ENCODE data around the gene SRSF8. TPM values are rescaled to one million over a fixed set of nuclear protein-coding genes. Genes with fewer than 3 reads are reported as not detected.

The SRSF8 gene
- total RNA-seq, 1 experiment from 2014 or later = 40.6 TPM

GRCh38 chr11:95091663-95092180 is 25.0 kb downstream of the SRSF8 start:
- no peak for DNase-seq (ENCODE audit: low read depth, low spot score)
- H3K9me3 ChIP-seq (ENCODE audit: control insufficient read depth, insufficient read depth, low read depth, low read length) = no peaks in the 10 kb centered on the region
- CTCF ChIA-PET = no interaction called here
- POLR2A ChIA-PET = no interaction called here
- peaks cover 22% of the 10 kb centered on the region for H3K4me1 ChIP-seq (ENCODE audit: control insufficient read depth, insufficient read depth, low read length)
- TSS peak; percentile 66 for BruUV-seq (replicated peaks)
- ATAC-seq = no peak
- no peaks in the 10 kb centered on the region for H3K27me3 ChIP-seq (ENCODE audit: control insufficient read depth, insufficient read depth, low read length)
- intact Hi-C loops (cut with micrococcal nuclease; ENCODE audit: unreplicated experiment) = no loop called here
- H3K4me3 ChIP-seq (ENCODE audit: low read depth in 2 of 2, low read length in 2 of 2) = no peak overlapping the region
- TF ChIP-seq POLR2AphosphoS5 (IDR thresholded peaks at IDR 0.05; ENCODE audit: low read depth, low read length) (no peak), SIN3A (IDR thresholded peaks at IDR 0.05; ENCODE audit: borderline replicate concordance, insufficient read depth, low read depth, low read length) (no peak), TCF7L2 (IDR thresholded peaks at IDR 0.05; ENCODE audit: low read depth, low read length) (no peak)
- TF ChIP-seq, protein P1, sequence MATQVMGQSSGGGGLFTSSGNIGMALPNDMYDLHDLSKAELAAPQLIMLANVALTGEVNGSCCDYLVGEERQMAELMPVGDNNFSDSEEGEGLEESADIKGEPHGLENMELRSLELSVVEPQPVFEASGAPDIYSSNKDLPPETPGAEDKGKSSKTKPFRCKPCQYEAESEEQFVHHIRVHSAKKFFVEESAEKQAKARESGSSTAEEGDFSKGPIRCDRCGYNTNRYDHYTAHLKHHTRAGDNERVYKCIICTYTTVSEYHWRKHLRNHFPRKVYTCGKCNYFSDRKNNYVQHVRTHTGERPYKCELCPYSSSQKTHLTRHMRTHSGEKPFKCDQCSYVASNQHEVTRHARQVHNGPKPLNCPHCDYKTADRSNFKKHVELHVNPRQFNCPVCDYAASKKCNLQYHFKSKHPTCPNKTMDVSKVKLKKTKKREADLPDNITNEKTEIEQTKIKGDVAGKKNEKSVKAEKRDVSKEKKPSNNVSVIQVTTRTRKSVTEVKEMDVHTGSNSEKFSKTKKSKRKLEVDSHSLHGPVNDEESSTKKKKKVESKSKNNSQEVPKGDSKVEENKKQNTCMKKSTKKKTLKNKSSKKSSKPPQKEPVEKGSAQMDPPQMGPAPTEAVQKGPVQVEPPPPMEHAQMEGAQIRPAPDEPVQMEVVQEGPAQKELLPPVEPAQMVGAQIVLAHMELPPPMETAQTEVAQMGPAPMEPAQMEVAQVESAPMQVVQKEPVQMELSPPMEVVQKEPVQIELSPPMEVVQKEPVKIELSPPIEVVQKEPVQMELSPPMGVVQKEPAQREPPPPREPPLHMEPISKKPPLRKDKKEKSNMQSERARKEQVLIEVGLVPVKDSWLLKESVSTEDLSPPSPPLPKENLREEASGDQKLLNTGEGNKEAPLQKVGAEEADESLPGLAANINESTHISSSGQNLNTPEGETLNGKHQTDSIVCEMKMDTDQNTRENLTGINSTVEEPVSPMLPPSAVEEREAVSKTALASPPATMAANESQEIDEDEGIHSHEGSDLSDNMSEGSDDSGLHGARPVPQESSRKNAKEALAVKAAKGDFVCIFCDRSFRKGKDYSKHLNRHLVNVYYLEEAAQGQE (IDR thresholded peaks at IDR 0.05; ENCODE audit: insufficient read depth in 1 of 2, low read depth in 2 of 2, low read length in 1 of 2) = no peak
- H3K36me3 ChIP-seq (ENCODE audit: control insufficient read depth, insufficient read depth, low read length) = no peaks in the 10 kb centered on the region
- in situ Hi-C loops (cut with HindIII; ENCODE audit: low pct_unique_long_range_greater_than_20kb, low sequenced_read_pairs) = no loop called here
- no peak overlapping the region for H3K27ac ChIP-seq (ENCODE audit: low read length)

DNA sequence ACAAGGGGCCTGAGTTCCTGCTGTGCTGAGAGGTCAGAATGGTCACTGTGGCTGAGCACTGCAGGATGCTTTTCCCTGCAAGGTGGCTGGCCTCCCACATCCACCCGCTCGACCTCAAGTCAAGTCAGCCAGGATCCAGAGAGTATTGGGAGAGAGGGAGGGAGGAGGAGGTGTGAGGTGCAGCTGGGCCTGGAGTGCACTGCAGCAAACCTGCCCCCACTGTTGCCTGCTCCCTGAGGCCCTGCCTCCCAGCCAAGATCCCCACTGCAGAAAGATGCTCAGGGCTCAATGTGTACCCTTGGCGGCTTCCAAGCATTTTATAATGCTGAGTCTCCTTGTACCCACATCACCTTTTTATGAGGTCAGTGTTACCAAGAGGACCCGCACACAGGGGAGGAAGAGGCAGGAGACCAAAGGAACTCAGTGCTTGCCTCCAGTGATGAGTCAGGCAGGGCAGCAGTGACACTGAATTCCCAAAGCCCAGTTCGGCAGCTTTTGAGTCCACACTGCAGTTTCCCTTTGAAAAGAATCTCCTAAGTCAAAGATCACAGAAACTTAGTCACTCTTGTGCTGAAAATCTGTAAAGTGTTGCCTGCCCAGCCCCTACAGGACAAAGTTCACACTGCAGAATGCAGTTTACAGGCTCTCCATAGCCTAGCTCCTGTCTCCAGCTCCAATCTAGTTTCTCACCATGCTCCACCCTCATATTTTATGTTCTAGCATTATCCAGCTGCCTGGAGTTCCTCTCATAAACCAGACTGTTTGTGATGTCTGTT is 26.0 kb downstream of the SRSF8 start:
- H3K4me1 ChIP-seq (ENCODE audit: control insufficient read depth, insufficient read depth, low read length) = peaks cover 22% of the 10 kb centered on the region
- BruUV-seq (replicated peaks) = no TSS peak
- H3K36me3 ChIP-seq (ENCODE audit: control insufficient read depth, insufficient read depth, low read length) = no peaks in the 10 kb centered on the region
- TF ChIP-seq, protein P1 (IDR thresholded peaks at IDR 0.05; ENCODE audit: insufficient read depth in 1 of 2, low read depth in 2 of 2, low read length in 1 of 2) = no peak
- TF ChIP-seq TCF7L2 (IDR thresholded peaks at IDR 0.05; ENCODE audit: low read depth, low read length) = 0 out of 2 replicates have a peak, but pooled peaks have one; percentile 30
- no peak for TF ChIP-seq SIN3A (IDR thresholded peaks at IDR 0.05; ENCODE audit: borderline replicate concordance, insufficient read depth, low read depth, low read length)
- peak; percentile 74 for TF ChIP-seq CTCF (IDR thresholded peaks at IDR 0.05)
- TF ChIP-seq POLR2AphosphoS5 (IDR thresholded peaks at IDR 0.05; ENCODE audit: low read depth, low read length) = no peak
- H3K27me3 ChIP-seq (ENCODE audit: control insufficient read depth, insufficient read depth, low read length) = no peaks in the 10 kb centered on the region
- ATAC-seq (no peak), DNase-seq (ENCODE audit: low read depth, low spot score) (peak; percentile 61)
- no peak overlapping the region for H3K27ac ChIP-seq (ENCODE audit: low read length)
- no peak overlapping the region for H3K4me3 ChIP-seq (ENCODE audit: low read depth in 2 of 2, low read length in 2 of 2)
- POLR2A ChIA-PET = interaction anchor here (0.5 to 0.6 kb wide), 2 partner anchors 9 to 976 kb away, joined by 9 to 13 read pairs; no protein-coding TSS in a partner anchor
- CTCF ChIA-PET = interaction anchor here (1.0 kb wide), 1 partner anchor 10 kb away, joined by 5 read pairs; no protein-coding TSS in a partner anchor
- H3K9me3 ChIP-seq (ENCODE audit: control insufficient read depth, insufficient read depth, low read depth, low read length) = no peaks in the 10 kb centered on the region
- in situ Hi-C loops (cut with HindIII; ENCODE audit: low pct_unique_long_range_greater_than_20kb, low sequenced_read_pairs) (no loop called here), intact Hi-C loops (cut with micrococcal nuclease; ENCODE audit: unreplicated experiment) (no loop called here)
